Measurements from ENCODE around the gene NXNL1. TPM values are rescaled to one million over a fixed set of nuclear protein-coding genes. Genes with fewer than 3 reads are reported as not detected.
"Not testable (repeated sequence)": the region's sequence is repeated elsewhere in the genome, so short reads cannot be mapped to it uniquely, and the experiment has no call there.

NXNL1 gene
- total and polyA plus RNA-seq, 4 donors, result not detected

- TF ChIP-seq TAF1 (conservative IDR thresholded peaks at IDR 0.05) (no peak), RAD21 (IDR thresholded peaks at IDR 0.05) (no peak), HNF4A (conservative IDR thresholded peaks at IDR 0.05) (no peak), NR2F2 (IDR thresholded peaks at IDR 0.05) (no peak), ZBTB33 (IDR thresholded peaks at IDR 0.05) (no peak), HNF4G (IDR thresholded peaks at IDR 0.05) (no peak), EGR1 (IDR thresholded peaks at IDR 0.05; ENCODE audit: low read depth in 2 of 2) (no peak)
- TF ChIP-seq, protein P1, sequence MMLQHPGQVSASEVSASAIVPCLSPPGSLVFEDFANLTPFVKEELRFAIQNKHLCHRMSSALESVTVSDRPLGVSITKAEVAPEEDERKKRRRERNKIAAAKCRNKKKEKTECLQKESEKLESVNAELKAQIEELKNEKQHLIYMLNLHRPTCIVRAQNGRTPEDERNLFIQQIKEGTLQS (IDR thresholded peaks at IDR 0.05), result no peak
- no peaks in the 10 kb centered on the region for H3K36me3 ChIP-seq (ENCODE audit: control insufficient read depth in 4 of 4, insufficient read depth in 3 of 4, low read depth in 1 of 4, low read length in 3 of 4)
- H3K4me1 ChIP-seq (ENCODE audit: control insufficient read depth in 4 of 4, insufficient read depth in 4 of 4, low read length in 3 of 4), result peaks cover 0 to 3% (median 0%) of the 10 kb centered on the region in 4 donors
- no peak for DNase-seq (ENCODE audit: low spot score)
- no peak overlapping the region for H3K27ac ChIP-seq (ENCODE audit: low read depth in 1 of 2, low read length in 2 of 2)
- no peak overlapping the region for H3K4me3 ChIP-seq (ENCODE audit: low read depth in 1 of 3, low read length in 3 of 3)
- H3K9me3 ChIP-seq (ENCODE audit: control insufficient read depth in 4 of 4, low read length in 3 of 4), result no peaks in the 10 kb centered on the region
- H3K9ac ChIP-seq (ENCODE audit: low read depth in 1 of 2, low read length in 2 of 2), result no peak overlapping the region
- no peaks in the 10 kb centered on the region for H3K27me3 ChIP-seq (ENCODE audit: control insufficient read depth in 4 of 4, insufficient read depth in 4 of 4, low read length in 3 of 4)
- 84% methylated on average over 6 of the region's 6 CpGs for WGBS
Observed at GRCh38 chr19:17479325-17479791, 18.6 kb upstream of the NXNL1 start.

DNA sequence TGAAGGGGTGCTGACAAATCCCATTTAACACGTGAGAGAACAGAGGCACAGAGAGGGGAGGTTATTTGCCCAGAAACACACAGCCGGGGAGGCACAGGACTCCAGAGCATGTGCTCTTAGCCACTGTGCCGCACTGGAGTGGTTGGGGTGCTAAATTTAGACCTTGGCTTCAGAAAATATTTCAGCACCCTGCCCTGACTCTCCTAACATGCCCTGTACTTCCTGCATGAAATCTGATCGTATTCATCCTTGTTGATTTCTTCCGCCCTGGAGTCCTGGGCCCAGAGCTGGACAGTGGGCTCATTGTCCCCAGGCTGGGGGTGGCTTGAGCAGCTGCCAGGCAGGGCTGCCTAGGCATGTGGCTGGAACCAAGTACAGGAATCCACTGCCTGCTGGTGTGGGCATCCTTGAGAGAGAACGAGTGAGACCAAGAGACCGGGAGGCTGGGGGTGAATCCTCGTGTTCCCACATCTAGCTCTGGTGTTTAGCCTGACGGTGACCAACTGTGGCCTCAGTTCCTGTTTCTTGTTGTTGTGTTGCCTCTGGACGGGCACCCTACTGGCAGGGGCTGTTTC lies 14.9 kb upstream of the NXNL1 start:
- Histone ChIP-seq H3K27me3 (ENCODE audit: control insufficient read depth in 4 of 4, insufficient read depth in 4 of 4, low read length in 3 of 4) (no peaks in the 10 kb centered on the region), H3K4me3 (ENCODE audit: low read depth in 1 of 3, low read length in 3 of 3) (no peak overlapping the region), H3K9me3 (ENCODE audit: control insufficient read depth in 4 of 4, low read length in 3 of 4) (no peaks in the 10 kb centered on the region), H3K4me1 (ENCODE audit: control insufficient read depth in 4 of 4, insufficient read depth in 4 of 4, low read length in 3 of 4) (peaks cover 5% of the 10 kb centered on the region in 4 donors), H3K36me3 (ENCODE audit: control insufficient read depth in 4 of 4, insufficient read depth in 3 of 4, low read depth in 1 of 4, low read length in 3 of 4) (no peaks in the 10 kb centered on the region), H3K9ac (ENCODE audit: low read depth in 1 of 2, low read length in 2 of 2) (no peak overlapping the region), H3K27ac (ENCODE audit: low read depth in 1 of 2, low read length in 2 of 2) (peak overlapping the region in 1 of 2 donors; percentile 54)
- WGBS, result 61% methylated on average over 10 of the region's 10 CpGs
- no peak for DNase-seq (ENCODE audit: low spot score)
- TF ChIP-seq JUND (IDR thresholded peaks at IDR 0.05) (no peak), HNF4G (IDR thresholded peaks at IDR 0.05) (no peak), EGR1 (IDR thresholded peaks at IDR 0.05; ENCODE audit: low read depth in 2 of 2) (no peak), RAD21 (IDR thresholded peaks at IDR 0.05) (no peak), TAF1 (conservative IDR thresholded peaks at IDR 0.05) (no peak), FOXA1 (IDR thresholded peaks at IDR 0.05) (no peak), NR2F2 (IDR thresholded peaks at IDR 0.05) (no peak), REST (IDR thresholded peaks at IDR 0.05) (peak; percentile 16), RXRA (IDR thresholded peaks at IDR 0.05) (no peak), YY1 (IDR thresholded peaks at IDR 0.05) (no peak), SP1 (IDR thresholded peaks at IDR 0.05) (peak; percentile 22), FOXA2 (IDR thresholded peaks at IDR 0.05) (no peak), GABPA (IDR thresholded peaks at IDR 0.05 in 1 of 2, conservative IDR thresholded peaks at IDR 0.05 in 1 of 2) (no peak), HNF4A (conservative IDR thresholded peaks at IDR 0.05) (no peak), ZBTB33 (IDR thresholded peaks at IDR 0.05) (no peak)
- TF ChIP-seq, protein P2, sequence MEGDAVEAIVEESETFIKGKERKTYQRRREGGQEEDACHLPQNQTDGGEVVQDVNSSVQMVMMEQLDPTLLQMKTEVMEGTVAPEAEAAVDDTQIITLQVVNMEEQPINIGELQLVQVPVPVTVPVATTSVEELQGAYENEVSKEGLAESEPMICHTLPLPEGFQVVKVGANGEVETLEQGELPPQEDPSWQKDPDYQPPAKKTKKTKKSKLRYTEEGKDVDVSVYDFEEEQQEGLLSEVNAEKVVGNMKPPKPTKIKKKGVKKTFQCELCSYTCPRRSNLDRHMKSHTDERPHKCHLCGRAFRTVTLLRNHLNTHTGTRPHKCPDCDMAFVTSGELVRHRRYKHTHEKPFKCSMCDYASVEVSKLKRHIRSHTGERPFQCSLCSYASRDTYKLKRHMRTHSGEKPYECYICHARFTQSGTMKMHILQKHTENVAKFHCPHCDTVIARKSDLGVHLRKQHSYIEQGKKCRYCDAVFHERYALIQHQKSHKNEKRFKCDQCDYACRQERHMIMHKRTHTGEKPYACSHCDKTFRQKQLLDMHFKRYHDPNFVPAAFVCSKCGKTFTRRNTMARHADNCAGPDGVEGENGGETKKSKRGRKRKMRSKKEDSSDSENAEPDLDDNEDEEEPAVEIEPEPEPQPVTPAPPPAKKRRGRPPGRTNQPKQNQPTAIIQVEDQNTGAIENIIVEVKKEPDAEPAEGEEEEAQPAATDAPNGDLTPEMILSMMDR (IDR thresholded peaks at IDR 0.05; ENCODE audit: low read depth, low read length, missing input control), result no peak
- TF ChIP-seq, protein P3, sequence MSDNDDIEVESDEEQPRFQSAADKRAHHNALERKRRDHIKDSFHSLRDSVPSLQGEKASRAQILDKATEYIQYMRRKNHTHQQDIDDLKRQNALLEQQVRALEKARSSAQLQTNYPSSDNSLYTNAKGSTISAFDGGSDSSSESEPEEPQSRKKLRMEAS (IDR thresholded peaks at IDR 0.05), result no peak

DNA sequence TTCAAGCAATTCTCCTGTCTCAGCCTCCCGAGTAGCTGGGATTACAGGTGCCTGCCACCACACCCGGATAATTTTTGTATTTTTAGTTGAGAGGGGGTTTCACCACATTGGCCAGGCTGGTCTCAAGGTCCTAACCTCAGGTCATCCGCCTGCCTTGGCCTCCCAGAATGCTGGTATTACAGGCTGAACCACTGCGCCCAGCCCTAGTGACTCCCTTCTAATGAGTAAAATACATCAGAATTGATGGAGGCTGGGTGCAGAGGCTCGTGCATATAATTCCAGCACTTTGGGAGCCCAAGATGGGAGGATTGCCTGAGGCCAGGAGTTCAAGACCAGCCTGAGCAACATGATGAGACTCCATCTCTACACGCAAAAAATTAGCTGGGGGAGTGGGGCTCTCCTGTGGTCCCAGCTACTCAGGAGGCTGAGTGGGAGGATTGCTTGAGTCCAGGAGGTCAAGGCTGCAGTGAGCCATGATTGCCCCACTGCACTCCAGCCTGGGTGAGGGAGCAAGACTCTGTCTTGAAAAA lies 14.3 kb upstream of the NXNL1 start:
- not testable (repeated sequence) for H3K4me3 ChIP-seq (ENCODE audit: low read depth in 1 of 3, low read length in 3 of 3); H3K36me3 ChIP-seq (ENCODE audit: control insufficient read depth in 4 of 4, insufficient read depth in 3 of 4, low read depth in 1 of 4, low read length in 3 of 4); H3K9me3 ChIP-seq (ENCODE audit: control insufficient read depth in 4 of 4, low read length in 3 of 4); H3K9ac ChIP-seq (ENCODE audit: low read depth in 1 of 2, low read length in 2 of 2); DNase-seq (ENCODE audit: low spot score); H3K4me1 ChIP-seq (ENCODE audit: control insufficient read depth in 4 of 4, insufficient read depth in 4 of 4, low read length in 3 of 4); H3K27me3 ChIP-seq (ENCODE audit: control insufficient read depth in 4 of 4, insufficient read depth in 4 of 4, low read length in 3 of 4)
- H3K27ac ChIP-seq (ENCODE audit: low read depth in 1 of 2, low read length in 2 of 2), result peak overlapping the region in 1 of 2 donors; percentile 54
- WGBS, result 80% methylated on average over 6 of the region's 6 CpGs
